A549 (cell line): ENCODE measurements around the gene COMMD7.

Experiments used
- BHLHE40 ChIP-seq: IDR thresholded peaks from 2 replicates; pipeline ENCODE4 v1.6.1; 2012; ENCODE audit warnings: low read depth, low read length, inconsistent platforms
- CBX2 ChIP-seq: fragments of 200-600 bp; sonication (generic); IDR thresholded peaks from 2 replicates; pipeline ENCODE4 v1.6.1; 2016; ENCODE audit warnings: low read depth, mild to moderate bottlenecking, borderline replicate concordance
- EHMT2 ChIP-seq: fragments of 200-600 bp; sonication (generic); IDR thresholded peaks from 2 replicates; pipeline ENCODE4 v1.6.1; 2016; ENCODE audit warnings: antibody characterized with exemption, low read depth, mild to moderate bottlenecking, moderate library complexity
- EP300 ChIP-seq, 2 experiments: fragments of >200 bp; sonication (Bioruptor Twin); formaldehyde crosslinking; IDR thresholded peaks; 2 replicates in 1 of 2; 3 replicates in 1 of 2; pipeline ENCODE4 v1.6.1; 2016 to 2017
- HDAC2 ChIP-seq: fragments of 200-600 bp; sonication (generic); IDR thresholded peaks from 2 replicates; pipeline ENCODE4 v1.6.1; 2016
- NPAS2 ChIP-seq: fragments of 250-450 bp; sonication (Bioruptor Pico); IDR thresholded peaks from 2 replicates; pipeline ENCODE4 v1.8.0; 2022; ENCODE audit warnings: mild to moderate bottlenecking, moderate library complexity, borderline replicate concordance
- RAD21 ChIP-seq, 2 experiments: fragments of >200 bp in 1 of 2; sonication (Bioruptor Twin) in 1 of 2; formaldehyde crosslinking in 1 of 2; IDR thresholded peaks in 1 of 2; conservative IDR thresholded peaks in 1 of 2; 2 replicates in 1 of 2; 3 replicates in 1 of 2; pipeline ENCODE4 v1.6.1; 2012 to 2018; ENCODE audit warnings: inconsistent platforms in 1 of 2
- RFX5 ChIP-seq: fragments of 450-650 bp; IDR thresholded peaks from 2 replicates; pipeline ENCODE4 v1.7.1; 2014; ENCODE audit warnings: antibody characterized with exemption, mild to moderate bottlenecking, moderate library complexity
- SMC3 ChIP-seq: fragments of >200 bp; sonication (Bioruptor Twin); formaldehyde crosslinking; IDR thresholded peaks from 3 replicates; pipeline ENCODE4 v1.6.1; 2018; ENCODE audit warnings: inconsistent platforms
- SREBF2 ChIP-seq: fragments of 450-650 bp; IDR thresholded peaks from 2 replicates; pipeline ENCODE4 v1.6.1; 2014; ENCODE audit warnings: mild to moderate bottlenecking, moderate library complexity
- TF ChIP-seq, protein P1 (sequence below): fragments of >200 bp; sonication (Bioruptor Twin); formaldehyde crosslinking; IDR thresholded peaks from 3 replicates; pipeline ENCODE4 v1.5.1; 2016
- TF ChIP-seq, protein P2 (sequence below): IDR thresholded peaks from 2 replicates; pipeline ENCODE4 v1.6.1; 2012

GRCh38 chr20:32687180-32687532 lies 56.1 kb downstream of the COMMD7 start:
- TF ChIP-seq HDAC2: no peak
- TF ChIP-seq BHLHE40: no peak
- no peak for TF ChIP-seq RAD21 (conservative IDR thresholded peaks at IDR 0.05 in 1 of 2, IDR thresholded peaks at IDR 0.05 in 1 of 2)
- no peak for TF ChIP-seq SMC3
- TF ChIP-seq SREBF2: no peak
- TF ChIP-seq NPAS2 (CRISPR knock-in tag): no peak
- TF ChIP-seq CBX2: no peak
- TF ChIP-seq, protein P1, sequence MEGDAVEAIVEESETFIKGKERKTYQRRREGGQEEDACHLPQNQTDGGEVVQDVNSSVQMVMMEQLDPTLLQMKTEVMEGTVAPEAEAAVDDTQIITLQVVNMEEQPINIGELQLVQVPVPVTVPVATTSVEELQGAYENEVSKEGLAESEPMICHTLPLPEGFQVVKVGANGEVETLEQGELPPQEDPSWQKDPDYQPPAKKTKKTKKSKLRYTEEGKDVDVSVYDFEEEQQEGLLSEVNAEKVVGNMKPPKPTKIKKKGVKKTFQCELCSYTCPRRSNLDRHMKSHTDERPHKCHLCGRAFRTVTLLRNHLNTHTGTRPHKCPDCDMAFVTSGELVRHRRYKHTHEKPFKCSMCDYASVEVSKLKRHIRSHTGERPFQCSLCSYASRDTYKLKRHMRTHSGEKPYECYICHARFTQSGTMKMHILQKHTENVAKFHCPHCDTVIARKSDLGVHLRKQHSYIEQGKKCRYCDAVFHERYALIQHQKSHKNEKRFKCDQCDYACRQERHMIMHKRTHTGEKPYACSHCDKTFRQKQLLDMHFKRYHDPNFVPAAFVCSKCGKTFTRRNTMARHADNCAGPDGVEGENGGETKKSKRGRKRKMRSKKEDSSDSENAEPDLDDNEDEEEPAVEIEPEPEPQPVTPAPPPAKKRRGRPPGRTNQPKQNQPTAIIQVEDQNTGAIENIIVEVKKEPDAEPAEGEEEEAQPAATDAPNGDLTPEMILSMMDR: no peak
- TF ChIP-seq, protein P2, sequence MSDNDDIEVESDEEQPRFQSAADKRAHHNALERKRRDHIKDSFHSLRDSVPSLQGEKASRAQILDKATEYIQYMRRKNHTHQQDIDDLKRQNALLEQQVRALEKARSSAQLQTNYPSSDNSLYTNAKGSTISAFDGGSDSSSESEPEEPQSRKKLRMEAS: no peak
- TF ChIP-seq EHMT2: no peak
- no peak for TF ChIP-seq EP300 (IDR thresholded peaks at IDR 0.05)
- TF ChIP-seq RFX5: no peak
